CD14-positive monocyte (primary cell): ENCODE data around the gene CBX6. TPM values are rescaled to one million over a fixed set of nuclear protein-coding genes. Genes with fewer than 3 reads are reported as not detected.

Source experiments
- DNase-seq, 3 donors: peaks; one replicate each; pipeline ENCODE4 v3.0.0-alpha.2; 2011 to 2022
- H2AFZ ChIP-seq: 2 replicates; pipeline ENCODE4 v1.6.0; 2012; ENCODE audit warnings: mild to moderate bottlenecking, low read depth, low read length, inconsistent platforms; ENCODE audit not compliant: insufficient read depth, poor library complexity, severe bottlenecking
- H3K27ac ChIP-seq, 2 donors: 1 replicate in 1 of 2; 2 replicates in 1 of 2; pipeline ENCODE4 v1.5.1; 2012 to 2013; ENCODE audit warnings: low read length in 2 of 2, control low read depth in 1 of 2, inconsistent platforms in 1 of 2, low read depth in 1 of 2, mild to moderate bottlenecking in 1 of 2
- H3K27me3 ChIP-seq, 2 donors: one replicate each; pipeline versions ENCODE4 v1.6.0 to v1.6.1; 2011 to 2013; ENCODE audit warnings: low read length in 2 of 2; ENCODE audit not compliant: control insufficient read depth in 2 of 2, insufficient read depth in 2 of 2
- H3K36me3 ChIP-seq, 2 donors: replicated peaks in 1 of 2; 1 replicate in 1 of 2; 2 replicates in 1 of 2; pipeline versions ENCODE4 v1.5.1 to v1.6.1; 2012 to 2013; ENCODE audit warnings: low read length in 2 of 2, control low read depth in 1 of 2, inconsistent platforms in 1 of 2, mild to moderate bottlenecking in 1 of 2; ENCODE audit not compliant: insufficient read depth in 2 of 2, control insufficient read depth in 1 of 2
- H3K4me1 ChIP-seq, 2 donors: 1 replicate in 1 of 2; 2 replicates in 1 of 2; pipeline versions ENCODE4 v1.5.1 to v1.6.1; 2012 to 2013; ENCODE audit warnings: low read length in 2 of 2, control low read depth in 1 of 2, inconsistent platforms in 1 of 2, mild to moderate bottlenecking in 1 of 2, moderate library complexity in 1 of 2; ENCODE audit not compliant: insufficient read depth in 2 of 2, control insufficient read depth in 1 of 2
- H3K4me2 ChIP-seq: replicated peaks from 2 replicates; pipeline ENCODE3; 2012; ENCODE audit warnings: low read length, moderate library complexity, mild to moderate bottlenecking; ENCODE audit not compliant: poor library complexity, severe bottlenecking; ENCODE audit errors: extremely low read depth
- H3K4me3 ChIP-seq, 3 experiments: fragments of 200-600 bp in 1 of 3; sonication (generic) in 1 of 3; replicated peaks in 1 of 3; 1 replicate in 2 of 3; 2 replicates in 1 of 3; pipeline ENCODE4 v1.5.1; 2011 to 2013; ENCODE audit warnings: low read length in 3 of 3, mild to moderate bottlenecking in 3 of 3, control low read depth in 2 of 3, low read depth in 2 of 3, inconsistent platforms in 1 of 3, moderate library complexity in 1 of 3
- H3K79me2 ChIP-seq: 2 replicates; pipeline ENCODE4 v1.6.0; 2012; ENCODE audit warnings: mild to moderate bottlenecking, control low read depth, inconsistent platforms, low read length, moderate library complexity; ENCODE audit not compliant: insufficient read depth
- H3K9ac ChIP-seq: 2 replicates; pipeline ENCODE4 v1.6.0; 2017; ENCODE audit warnings: low read length, mild to moderate bottlenecking; ENCODE audit not compliant: insufficient read depth, poor library complexity, severe bottlenecking
- H3K9me3 ChIP-seq, 2 donors: replicated peaks in 1 of 2; 1 replicate in 1 of 2; 2 replicates in 1 of 2; pipeline versions ENCODE4 v1.5.1 to v1.6.1; 2012 to 2013; ENCODE audit warnings: low read length in 2 of 2, control low read depth in 1 of 2; ENCODE audit not compliant: control insufficient read depth in 1 of 2, insufficient read depth in 1 of 2
- H4K20me1 ChIP-seq: 2 replicates; pipeline ENCODE4 v1.6.0; 2012; ENCODE audit warnings: mild to moderate bottlenecking, low read length, control low read depth, moderate library complexity; ENCODE audit not compliant: insufficient read depth
- H3K27ac Mint-ChIP-seq, 7 donors: one replicate each; pipeline ENCODE4 v1.8.0; 2020; ENCODE audit warnings: mild to moderate bottlenecking in 7 of 7, mixed read lengths in 7 of 7, moderate library complexity in 6 of 7, inconsistent platforms in 2 of 7
- H3K27me3 Mint-ChIP-seq, 3 donors: one replicate each; pipeline ENCODE4 v1.8.0; 2021 to 2022; ENCODE audit warnings: low read depth in 3 of 3, mild to moderate bottlenecking in 3 of 3, mixed read lengths in 3 of 3, moderate library complexity in 3 of 3, inconsistent platforms in 1 of 3
- H3K36me3 Mint-ChIP-seq, 2 donors: one replicate each; pipeline ENCODE4 v1.8.0; 2020; ENCODE audit warnings: mixed read lengths in 2 of 2, inconsistent platforms in 1 of 2, mild to moderate bottlenecking in 1 of 2
- H3K4me1 Mint-ChIP-seq: one replicate; pipeline ENCODE4 v1.8.0; 2020; ENCODE audit warnings: mild to moderate bottlenecking, mixed read lengths
- H3K4me3 Mint-ChIP-seq, 2 donors: one replicate each; pipeline ENCODE4 v1.8.0; 2020; ENCODE audit warnings: mild to moderate bottlenecking in 2 of 2, mixed read lengths in 2 of 2, moderate library complexity in 1 of 2
- H3K9me3 Mint-ChIP-seq, 7 donors: one replicate each; pipeline ENCODE4 v1.8.0; 2020 to 2022; ENCODE audit warnings: mixed read lengths in 7 of 7, mild to moderate bottlenecking in 6 of 7, moderate library complexity in 6 of 7, inconsistent platforms in 2 of 7
- CTCF ChIP-seq: fragments of 200-600 bp; IDR thresholded peaks from one replicate; pipeline ENCODE4 v1.8.0; 2022; ENCODE audit warnings: antibody characterized with exemption, mild to moderate bottlenecking
- WGBS: methylation state at CpG from one replicate; pipeline ENCODE4 v1.1.5; 2013; ENCODE audit warnings: missing lambda C conversion rate; ENCODE audit not compliant: insufficient coverage; 5-methylcytosine and 5-hydroxymethylcytosine counted together
- intact Hi-C, 2 donors: fragments of 100-400 bp; cut with micrococcal nuclease; formaldehyde crosslinking; loops; one replicate each; pipeline versions ENCODE4 v1.15.0 to v1.15.1; 2023
- polyA plus RNA-seq, 3 donors: library from polyadenylated mRNA; depleted of rRNA in 1 of 3; unstranded in 2 of 3; stranded (reverse) in 1 of 3; fragments of 300-500 nt in 2 of 3; fragments of >200 nt in 1 of 3; fragmentation: Illumina TruSeq in 2 of 3; gene quantifications; 1 replicate in 2 of 3; 2 replicates in 1 of 3; pipeline ENCODE4 v1.2.3, GENCODE V29; 2012 to 2021

CBX6 gene
- polyA plus RNA-seq, 3 donors: 2.1 to 26.7 (median 5.0) TPM

- 14% methylated on average over 27 of the region's 34 CpGs for WGBS
- H3K27me3 Mint-ChIP-seq: peaks cover 64 to 81% (median 69%) of the 10 kb centered on the region in 3 donors
- peaks cover 0 to 10% (median 7%) of the 10 kb centered on the region in 7 donors for H3K9me3 Mint-ChIP-seq
- Histone ChIP-seq H3K27ac (no peak overlapping the region), H3K27me3 (peaks cover 32 to 60% of the 10 kb centered on the region in 2 donors), H3K4me2 (peak overlapping the region; percentile 68), H2AFZ (peak overlapping the region; percentile 53), H3K9ac (no peak overlapping the region), H3K36me3 (no peaks in the 10 kb centered on the region), H3K4me1 (peaks cover 7 to 15% of the 10 kb centered on the region in 2 donors), H4K20me1 (no peaks in the 10 kb centered on the region), H3K79me2 (no peaks in the 10 kb centered on the region), H3K4me3 (peak overlapping the region in 1 of 3 experiments; percentile 57), H3K9me3 (peaks cover 0 to 14% of the 10 kb centered on the region in 2 donors)
- intact Hi-C loops: no loop called here
- H3K4me1 Mint-ChIP-seq: peaks cover 15% of the 10 kb centered on the region
- H3K4me3 Mint-ChIP-seq: peak overlapping the region; percentile 41 to 90
- H3K36me3 Mint-ChIP-seq: peaks cover 9% of the 10 kb centered on the region in 2 donors
- DNase-seq: no peak
- TF ChIP-seq CTCF: no peak
- H3K27ac Mint-ChIP-seq: no peak overlapping the region
Measured at GRCh38 chr22:38842512-38843200, 29.4 kb downstream of the CBX6 start.

GRCh38 chr22:38841635-38842034 lies 30.4 kb downstream of the CBX6 start:
- H3K9me3 ChIP-seq: peaks cover 0 to 14% of the 10 kb centered on the region in 2 donors
- no peak overlapping the region for H2AFZ ChIP-seq
- 100% methylated on average over 1 of the region's 5 CpGs for WGBS
- H3K27me3 ChIP-seq: peaks cover 32 to 57% of the 10 kb centered on the region in 2 donors
- H3K4me2 ChIP-seq: no peak overlapping the region
- Mint-ChIP-seq H3K4me3 (peak overlapping the region in 1 of 2 donors; percentile 23), H3K27me3 (peaks cover 56 to 77% (median 61%) of the 10 kb centered on the region in 3 donors), H3K27ac (no peak overlapping the region), H3K4me1 (peaks cover 15% of the 10 kb centered on the region), H3K9me3 (peaks cover 0 to 10% (median 7%) of the 10 kb centered on the region in 7 donors), H3K36me3 (peaks cover 9% of the 10 kb centered on the region in 2 donors)
- H3K4me1 ChIP-seq: peaks cover 7 to 15% of the 10 kb centered on the region in 2 donors
- no peak for DNase-seq
- H3K27ac ChIP-seq: no peak overlapping the region
- no peak for TF ChIP-seq CTCF
- no peak overlapping the region for H3K9ac ChIP-seq
- H3K79me2 ChIP-seq: no peaks in the 10 kb centered on the region
- intact Hi-C loops: no loop called here
- H3K4me3 ChIP-seq: no peak overlapping the region
- no peaks in the 10 kb centered on the region for H3K36me3 ChIP-seq
- H4K20me1 ChIP-seq: no peaks in the 10 kb centered on the region
